K562 (cell line): ENCODE measurements around the gene UNC80.
A peak's percentile ranks its signal among the peaks of the same experiment; 100 is the strongest.

Experiments
- BDP1 ChIP-seq: IDR thresholded peaks from 3 replicates; pipeline ENCODE4 v1.6.1; 2011; ENCODE audit not compliant: insufficient read length, insufficient read depth
- EHMT2 ChIP-seq: fragments of 450-650 bp; IDR thresholded peaks from 2 replicates; pipeline ENCODE4 v1.6.1; 2018; ENCODE audit warnings: antibody characterized with exemption
- FOXA3 ChIP-seq, 2 experiments: fragments of 450-650 bp in 1 of 2; sonication (generic) in 1 of 2; formaldehyde crosslinking; IDR thresholded peaks in 1 of 2; conservative IDR thresholded peaks in 1 of 2; 2 replicates each; pipeline versions ENCODE4 v1.4.0 to v1.8.0; 2020 to 2022; ENCODE audit warnings: mild to moderate bottlenecking in 2 of 2, missing genetic modification reagents in 1 of 2
- GTF2A2 ChIP-seq: IDR thresholded peaks from 2 replicates; pipeline ENCODE4 v1.6.1; 2016; ENCODE audit warnings: mild to moderate bottlenecking, missing genetic modification characterization, missing compliant biosample characterization
- IRF2 ChIP-seq: sonication (generic); formaldehyde crosslinking; IDR thresholded peaks from 2 replicates; pipeline ENCODE4 v1.8.1; 2022; ENCODE audit warnings: mild to moderate bottlenecking, missing genetic modification reagents
- KAT7 ChIP-seq: sonication (generic); formaldehyde crosslinking; IDR thresholded peaks from 2 replicates; pipeline ENCODE4 v1.8.0; 2022; ENCODE audit warnings: missing genetic modification reagents, mild to moderate bottlenecking, borderline replicate concordance
- POLR2AphosphoS2 ChIP-seq: IDR thresholded peaks from 2 replicates; pipeline ENCODE4 v1.6.1; 2012; ENCODE audit warnings: low read length, improper control_type of control experiment
- RAD21 ChIP-seq, 2 experiments: fragments of 250-450 bp in 1 of 2; fragments of 450-650 bp in 1 of 2; sonication (Bioruptor Pico) in 1 of 2; formaldehyde crosslinking in 1 of 2; IDR thresholded peaks in 1 of 2; conservative IDR thresholded peaks in 1 of 2; 2 replicates each; pipeline versions ENCODE4 v1.4.0 to v1.8.0; 2020 to 2022; ENCODE audit warnings: mild to moderate bottlenecking in 2 of 2, moderate library complexity in 1 of 2
- SRF ChIP-seq, 2 experiments: fragments of 250-450, 450-650 bp in 1 of 2; sonication (Bioruptor Pico) in 1 of 2; sonication (generic) in 1 of 2; formaldehyde crosslinking; IDR thresholded peaks; 2 replicates each; pipeline versions ENCODE4 v1.5.0 to v1.5.1; 2020 to 2022; ENCODE audit warnings: mild to moderate bottlenecking in 1 of 2, missing genetic modification reagents in 1 of 2
- TCF7 ChIP-seq: sonication (generic); IDR thresholded peaks from 2 replicates; pipeline ENCODE4 v1.6.1; 2016; ENCODE audit warnings: antibody characterized with exemption, borderline replicate concordance
- YY1 ChIP-seq, 3 experiments: IDR thresholded peaks; 2 replicates each; pipeline ENCODE4 v1.6.1; 2011; ENCODE audit warnings: low read length in 2 of 3, mild to moderate bottlenecking in 2 of 3, moderate library complexity in 2 of 3, borderline replicate concordance in 1 of 3, control low read depth in 1 of 3, low read depth in 1 of 3; ENCODE audit not compliant: insufficient read depth in 3 of 3, insufficient replicate concordance in 2 of 3, control insufficient read depth in 1 of 3, insufficient read length in 1 of 3; ENCODE audit errors: extremely low read depth in 1 of 3
- TF ChIP-seq, protein P1 (sequence below): sonication (generic); formaldehyde crosslinking; IDR thresholded peaks from 2 replicates; pipeline ENCODE4 v1.8.0; 2022; ENCODE audit warnings: mild to moderate bottlenecking, missing genetic modification reagents
- TF ChIP-seq, protein P2 (sequence below): sonication (generic); formaldehyde crosslinking; IDR thresholded peaks from 2 replicates; pipeline ENCODE4 v1.8.1; 2023; ENCODE audit warnings: mild to moderate bottlenecking, missing genetic modification reagents

- no peak for TF ChIP-seq IRF2 (CRISPR knock-in tag)
- TF ChIP-seq, protein P1, sequence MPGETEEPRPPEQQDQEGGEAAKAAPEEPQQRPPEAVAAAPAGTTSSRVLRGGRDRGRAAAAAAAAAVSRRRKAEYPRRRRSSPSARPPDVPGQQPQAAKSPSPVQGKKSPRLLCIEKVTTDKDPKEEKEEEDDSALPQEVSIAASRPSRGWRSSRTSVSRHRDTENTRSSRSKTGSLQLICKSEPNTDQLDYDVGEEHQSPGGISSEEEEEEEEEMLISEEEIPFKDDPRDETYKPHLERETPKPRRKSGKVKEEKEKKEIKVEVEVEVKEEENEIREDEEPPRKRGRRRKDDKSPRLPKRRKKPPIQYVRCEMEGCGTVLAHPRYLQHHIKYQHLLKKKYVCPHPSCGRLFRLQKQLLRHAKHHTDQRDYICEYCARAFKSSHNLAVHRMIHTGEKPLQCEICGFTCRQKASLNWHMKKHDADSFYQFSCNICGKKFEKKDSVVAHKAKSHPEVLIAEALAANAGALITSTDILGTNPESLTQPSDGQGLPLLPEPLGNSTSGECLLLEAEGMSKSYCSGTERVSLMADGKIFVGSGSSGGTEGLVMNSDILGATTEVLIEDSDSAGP (CRISPR knock-in tag) = no peak
- TF ChIP-seq, protein P2, sequence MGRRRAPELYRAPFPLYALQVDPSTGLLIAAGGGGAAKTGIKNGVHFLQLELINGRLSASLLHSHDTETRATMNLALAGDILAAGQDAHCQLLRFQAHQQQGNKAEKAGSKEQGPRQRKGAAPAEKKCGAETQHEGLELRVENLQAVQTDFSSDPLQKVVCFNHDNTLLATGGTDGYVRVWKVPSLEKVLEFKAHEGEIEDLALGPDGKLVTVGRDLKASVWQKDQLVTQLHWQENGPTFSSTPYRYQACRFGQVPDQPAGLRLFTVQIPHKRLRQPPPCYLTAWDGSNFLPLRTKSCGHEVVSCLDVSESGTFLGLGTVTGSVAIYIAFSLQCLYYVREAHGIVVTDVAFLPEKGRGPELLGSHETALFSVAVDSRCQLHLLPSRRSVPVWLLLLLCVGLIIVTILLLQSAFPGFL = no peak
- TF ChIP-seq RAD21 (CRISPR knock-in tag; conservative IDR thresholded peaks at IDR 0.05 in 1 of 2, IDR thresholded peaks at IDR 0.05 in 1 of 2) = peak; percentile 81 to 82
- no peak for TF ChIP-seq YY1 (IDR thresholded peaks at IDR 0.05; ENCODE audit: borderline replicate concordance in 1 of 3, control insufficient read depth in 1 of 3, extremely low read depth in 1 of 3, insufficient read depth in 3 of 3, insufficient read length in 1 of 3, insufficient replicate concordance in 2 of 3, low read depth in 1 of 3, low read length in 2 of 3)
- TF ChIP-seq EHMT2 = no peak
- TF ChIP-seq POLR2AphosphoS2 = no peak
- no peak for TF ChIP-seq GTF2A2 (tag)
- no peak for TF ChIP-seq SRF (CRISPR knock-in tag; IDR thresholded peaks at IDR 0.05)
- TF ChIP-seq TCF7 = no peak
- TF ChIP-seq BDP1 = no peak
- TF ChIP-seq FOXA3 (CRISPR knock-in tag; conservative IDR thresholded peaks at IDR 0.05 in 1 of 2, IDR thresholded peaks at IDR 0.05 in 1 of 2) = no peak
- no peak for TF ChIP-seq KAT7 (CRISPR knock-in tag)
Measured at GRCh38 chr2:209977386-209978239, 206.0 kb downstream of the UNC80 start.
